Stimulated activated CD8-positive, alpha-beta memory T cell treated with anti-CD3 and anti-CD28 coated beads, Interleukin-12 subunit alpha, Interleukin-12 subunit beta, amount 100 ng/mL, for 24 hours (primary cell): ENCODE results near the gene LRMDA.

Experiments
- DNase-seq: peaks from one replicate; pipeline ENCODE4 v3.0.0-alpha.2; 2020; ENCODE audit errors: extremely low read depth

LRMDA gene

DNA sequence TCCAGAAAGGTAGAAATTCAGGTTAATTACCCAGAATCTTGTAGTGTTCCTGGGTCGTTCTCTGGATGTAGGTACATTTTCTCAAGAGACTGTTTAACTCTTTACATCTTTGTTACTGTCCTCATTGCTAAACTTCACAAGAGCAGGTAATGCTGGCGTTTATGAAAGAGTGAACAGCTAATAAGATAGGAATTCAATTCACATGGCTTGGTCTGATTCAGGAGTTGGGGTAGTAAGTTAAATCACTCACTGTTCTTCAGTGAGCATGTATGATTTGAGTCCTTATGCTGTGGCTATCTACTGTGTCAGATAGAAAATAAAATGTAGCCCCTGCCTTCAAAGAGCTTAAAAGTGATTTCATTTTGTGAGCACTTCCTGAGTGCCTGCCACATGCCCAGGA lies 480.0 kb downstream of the LRMDA start:
- DNase-seq = no peak

- DNase-seq = no peak
Measured at GRCh38 chr10:75916906-75917305, 485.5 kb downstream of the LRMDA start.

DNA sequence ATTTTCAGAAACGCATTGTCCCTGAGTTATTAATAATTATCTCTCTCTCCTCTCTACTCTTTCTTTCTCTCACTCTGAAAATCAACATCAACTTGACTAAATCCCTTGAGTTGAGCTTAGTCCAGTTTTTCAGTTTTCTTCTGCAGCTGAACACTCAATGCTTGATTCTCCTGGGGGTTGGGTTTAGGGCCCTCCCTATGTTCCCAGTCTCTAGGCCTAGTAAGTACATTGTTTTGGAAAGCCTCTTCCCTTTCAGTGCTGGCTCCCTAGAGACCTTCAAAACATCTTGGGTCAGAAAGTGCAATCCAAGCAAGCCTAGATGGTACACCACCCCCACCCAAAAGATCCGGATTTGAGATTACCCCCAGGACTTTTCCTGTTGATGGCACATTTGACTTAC lies 488.5 kb downstream of the LRMDA start:
- DNase-seq = no peak

DNA sequence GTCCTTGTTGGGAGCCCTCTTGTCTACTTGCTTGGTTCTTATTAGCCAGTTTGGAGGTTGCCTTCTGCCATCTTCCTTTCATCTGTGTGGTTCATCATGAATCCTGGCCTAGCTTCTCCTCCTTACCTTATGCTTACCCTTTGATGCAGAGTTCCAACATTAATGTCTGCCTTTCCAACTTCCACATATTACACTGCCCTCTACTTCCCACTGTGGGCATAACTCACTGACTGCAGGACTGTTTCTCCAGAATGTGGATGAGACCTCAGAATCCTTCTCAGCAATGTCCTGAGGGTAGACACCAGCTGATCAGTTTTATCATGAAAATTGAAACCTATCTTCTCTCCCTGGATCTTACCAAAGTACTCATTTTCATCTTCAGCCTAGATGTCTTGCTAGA lies 491.0 kb downstream of the LRMDA start:
- no peak for DNase-seq

GRCh38 chr10:75924309-75924902 lies 493.0 kb downstream of the LRMDA start:
- no peak for DNase-seq

- no peak for DNase-seq
Measured at GRCh38 chr10:75925999-75926398, 494.6 kb downstream of the LRMDA start.

DNA sequence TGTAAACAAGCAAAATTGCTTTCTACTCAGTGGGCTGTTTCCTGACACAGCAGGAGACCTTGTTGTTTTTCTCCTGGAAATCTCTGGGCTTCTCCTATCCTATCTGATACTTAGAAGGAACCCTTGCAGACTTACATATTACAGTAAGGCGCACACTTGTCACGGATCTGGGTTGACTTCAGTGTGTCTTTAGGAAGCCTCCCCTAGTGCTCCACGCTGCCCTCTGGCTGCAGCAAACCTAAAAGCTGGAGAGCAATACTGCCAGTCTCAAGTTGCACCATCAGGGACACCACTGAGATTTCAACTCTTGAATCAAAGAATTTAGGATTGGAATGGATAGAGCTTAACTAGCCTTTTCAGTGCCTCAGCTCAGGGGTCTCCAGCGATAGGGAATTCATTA lies 495.3 kb downstream of the LRMDA start:
- DNase-seq = no peak

- DNase-seq = no peak
Measured at GRCh38 chr10:75928231-75928630, 496.8 kb downstream of the LRMDA start.

DNA sequence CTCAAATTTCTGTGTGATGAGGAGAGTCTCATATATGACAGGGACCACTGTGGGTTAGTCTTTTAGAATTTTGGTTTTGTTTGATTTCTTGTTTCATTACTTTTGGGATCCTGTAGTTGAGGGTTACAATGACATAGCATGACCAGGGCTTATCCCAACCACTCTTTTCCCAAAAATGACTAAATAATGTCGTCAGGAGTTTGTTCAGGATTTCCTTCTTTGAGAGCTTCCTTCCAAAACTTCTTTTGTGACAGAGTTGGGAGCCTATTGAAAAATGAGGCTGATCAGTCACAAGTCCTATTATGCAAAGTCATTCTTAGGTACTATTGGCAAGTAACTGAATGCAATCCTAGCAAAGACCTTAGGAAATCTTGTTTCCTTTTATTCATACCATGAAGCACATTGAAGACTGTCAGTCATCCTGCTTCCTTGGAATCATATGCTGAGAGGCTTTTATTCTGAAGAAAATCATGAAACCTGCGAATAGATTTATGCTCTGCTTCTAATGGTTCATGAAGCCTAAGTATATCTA lies 498.3 kb downstream of the LRMDA start:
- DNase-seq = no peak

GRCh38 chr10:75932921-75933320 lies 501.5 kb downstream of the LRMDA start:
- DNase-seq = no peak

GRCh38 chr10:75935240-75935639 lies 503.8 kb downstream of the LRMDA start:
- no peak for DNase-seq

DNA sequence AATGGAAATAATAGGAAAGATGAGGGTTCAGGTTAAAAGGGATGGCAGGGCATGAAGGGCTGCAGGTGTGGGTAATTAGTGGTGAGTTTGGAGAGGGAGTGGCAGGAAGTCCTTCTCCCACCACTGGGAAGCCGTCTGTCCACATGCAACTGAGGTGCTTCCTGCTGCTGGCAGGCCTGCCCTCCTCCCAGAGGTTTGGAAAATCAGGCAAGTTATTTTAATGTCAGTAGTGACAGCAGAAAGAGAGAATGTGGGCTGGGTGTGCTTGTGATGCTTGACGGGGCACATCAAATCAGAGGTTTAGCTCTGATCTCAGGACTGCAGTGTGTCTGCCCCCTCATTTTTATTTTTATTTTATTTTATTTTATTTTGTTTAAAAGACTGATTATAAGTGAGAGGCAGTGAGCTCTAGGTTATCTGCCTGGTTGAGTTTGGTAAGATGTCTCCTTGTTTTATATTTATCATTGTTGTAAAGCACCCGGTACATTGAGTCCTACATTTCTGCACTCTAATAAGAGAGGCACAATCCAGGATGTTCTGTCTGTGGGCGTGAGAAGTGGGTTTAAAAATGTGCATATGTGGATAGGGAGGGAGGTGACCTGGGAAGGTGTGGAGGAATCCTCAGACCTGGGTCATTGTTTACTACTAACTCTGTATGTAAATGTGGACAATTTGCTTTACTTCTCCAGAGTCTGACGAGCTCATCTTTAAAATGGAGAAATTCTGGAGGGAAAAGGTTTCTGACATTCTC lies 504.4 kb downstream of the LRMDA start:
- DNase-seq = no peak

GRCh38 chr10:75936841-75937240 lies 505.4 kb downstream of the LRMDA start:
- DNase-seq = no peak

- no peak for DNase-seq
Measured at GRCh38 chr10:75937823-75938222, 506.4 kb downstream of the LRMDA start.

DNA sequence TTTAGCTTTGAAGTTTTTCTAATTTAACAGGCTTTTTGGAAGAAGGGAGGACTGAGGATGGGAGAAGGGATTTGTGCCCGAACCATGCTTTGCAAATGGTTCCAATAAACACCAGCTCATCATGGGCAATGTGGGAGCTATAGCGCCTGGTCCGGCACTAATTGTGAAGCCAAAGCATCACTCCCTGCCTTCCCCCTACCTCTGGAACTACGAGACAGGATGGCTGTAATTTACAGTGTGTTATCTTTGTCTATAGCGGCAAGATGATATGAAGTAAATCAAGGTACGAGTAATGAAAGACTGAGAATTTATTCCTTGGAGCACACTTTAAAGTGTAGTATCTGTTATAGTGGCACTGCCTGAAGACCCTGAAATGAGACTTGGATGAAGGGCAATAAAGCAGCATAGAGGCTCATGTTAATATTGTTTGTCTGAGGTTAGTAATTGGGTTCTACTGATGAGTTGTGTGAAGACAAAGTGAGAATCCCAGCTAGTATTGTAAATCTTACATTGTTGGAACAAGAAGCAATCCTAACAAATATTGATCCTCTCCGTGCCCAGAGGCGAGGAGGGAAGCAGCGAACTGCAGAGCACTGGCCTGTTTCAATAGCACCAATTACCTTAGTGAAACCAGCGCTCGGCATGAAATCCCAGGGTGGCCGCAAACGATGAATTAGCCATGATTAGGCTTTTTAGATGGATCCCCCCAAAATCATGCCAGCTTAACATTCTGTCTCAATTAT lies 507.1 kb downstream of the LRMDA start:
- no peak for DNase-seq

GRCh38 chr10:75939541-75939940 lies 508.1 kb downstream of the LRMDA start:
- DNase-seq = no peak

- DNase-seq = no peak
Measured at GRCh38 chr10:75940742-75941141, 509.3 kb downstream of the LRMDA start.

DNA sequence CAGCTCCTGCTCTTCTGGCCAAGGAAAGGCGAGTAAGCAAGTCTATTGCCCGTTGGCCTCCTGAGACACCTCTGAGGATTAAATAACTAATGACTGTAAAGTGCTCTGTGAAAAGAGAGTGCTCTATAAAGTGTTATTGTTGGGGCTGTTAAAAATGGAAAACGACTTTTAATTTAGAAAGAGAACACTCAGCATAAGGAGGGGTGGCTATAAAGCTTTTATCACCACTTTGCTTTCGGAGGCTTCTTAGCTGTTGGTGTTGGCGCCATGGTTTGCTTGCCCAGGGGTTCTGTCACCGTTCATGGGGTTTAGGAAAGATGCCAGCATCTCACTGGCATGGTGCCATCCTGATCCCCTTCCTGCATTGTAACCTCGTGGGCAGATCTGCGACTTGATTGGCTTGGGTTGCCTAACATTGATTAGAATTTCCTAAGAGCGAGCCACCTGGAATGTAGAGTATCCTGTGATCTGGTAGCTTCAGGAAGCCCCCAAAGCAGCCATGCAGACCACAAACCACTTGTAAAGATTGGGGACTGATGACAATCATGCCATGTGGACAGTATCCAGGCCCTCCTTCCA lies 509.9 kb downstream of the LRMDA start:
- DNase-seq = no peak

GRCh38 chr10:75944061-75944460 lies 512.6 kb downstream of the LRMDA start:
- no peak for DNase-seq

GRCh38 chr10:75948583-75948982 lies 517.2 kb downstream of the LRMDA start:
- DNase-seq = no peak

- DNase-seq = no peak
Measured at GRCh38 chr10:75950307-75950706, 518.9 kb downstream of the LRMDA start.

DNA sequence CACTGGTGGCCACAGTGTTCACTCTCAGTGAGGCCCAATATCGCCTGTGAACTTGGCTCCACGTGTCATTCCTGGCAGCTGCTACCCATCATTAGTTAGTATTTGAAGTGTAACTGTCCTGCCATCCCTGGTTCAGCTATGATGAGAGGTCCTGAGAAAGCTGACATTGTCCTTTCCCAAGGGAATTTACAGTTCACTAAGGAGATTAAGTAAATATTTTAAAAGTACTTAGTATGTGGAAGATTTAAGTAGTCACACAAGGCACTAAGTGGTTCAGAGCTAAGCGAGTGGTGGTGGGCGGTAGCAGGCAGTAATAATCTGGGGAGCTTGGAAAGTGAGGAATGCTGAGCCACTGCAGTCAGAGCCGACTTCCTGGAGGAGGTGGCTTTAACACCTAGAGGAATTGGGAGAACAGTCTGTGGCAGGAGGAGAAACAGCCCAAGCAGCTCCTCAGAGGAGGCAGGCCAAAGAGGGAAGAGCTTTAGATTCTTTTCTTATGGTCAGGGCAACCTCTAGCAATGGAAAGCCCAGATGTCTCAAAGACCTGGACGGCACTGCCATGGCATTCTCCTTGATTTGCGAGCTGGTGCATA lies 519.7 kb downstream of the LRMDA start:
- DNase-seq = no peak
